Uterus (tissue), 4 donors: ENCODE data around the gene ZNF729. TPM values are rescaled to one million over a fixed set of nuclear protein-coding genes. Genes with fewer than 3 reads are reported as not detected.

Experiments used
- DNase-seq, 2 donors: peaks; one replicate each; pipeline ENCODE4 v3.0.0-alpha.2; 2019 to 2020
- H3K27ac ChIP-seq, 2 donors: fragments of 200-600 bp; sonication (generic); 1 replicate in 1 of 2; 2 replicates in 1 of 2; pipeline ENCODE4 v1.5.1; 2016 to 2018
- H3K27me3 ChIP-seq, 2 donors: fragments of 200-600 bp; sonication (generic); one replicate each; pipeline ENCODE4 v1.5.1; 2018 to 2019; ENCODE audit warnings: control low read depth in 1 of 2
- H3K36me3 ChIP-seq, 2 donors: fragments of 200-600 bp; sonication (generic); one replicate each; pipeline ENCODE4 v1.5.1; 2019; ENCODE audit warnings: control low read depth in 1 of 2
- H3K4me1 ChIP-seq, 2 donors: fragments of 200-600 bp; sonication (generic); one replicate each; pipeline ENCODE4 v1.5.1; 2018 to 2019; ENCODE audit warnings: control low read depth in 1 of 2
- H3K4me3 ChIP-seq, 2 donors: fragments of 200-600 bp; sonication (generic); 1 replicate in 1 of 2; 2 replicates in 1 of 2; pipeline ENCODE4 v1.5.1; 2018 to 2019; ENCODE audit warnings: mild to moderate bottlenecking in 1 of 2
- H3K9me3 ChIP-seq, 2 donors: fragments of 200-600 bp; sonication (generic); one replicate each; pipeline ENCODE4 v1.5.1; 2019; ENCODE audit warnings: control low read depth in 1 of 2
- CTCF ChIP-seq, 4 experiments: fragments of 200-600 bp in 2 of 4; fragments of 450-650 bp in 2 of 4; sonication (generic) in 2 of 4; IDR thresholded peaks; one replicate each; pipeline ENCODE4 v1.5.1; 2016 to 2019; ENCODE audit warnings: antibody characterized with exemption in 4 of 4, mild to moderate bottlenecking in 2 of 4, moderate library complexity in 1 of 4
- POLR2A ChIP-seq, 2 donors: fragments of 450-650 bp; IDR thresholded peaks; one replicate each; pipeline ENCODE4 v1.6.1; 2016; ENCODE audit warnings: antibody characterized with exemption in 2 of 2, mild to moderate bottlenecking in 1 of 2, moderate library complexity in 1 of 2
- intact Hi-C: fragments of 100-400 bp; cut with DNase I; formaldehyde crosslinking; loops from one replicate; pipeline ENCODE4 v1.15.1; 2023; ENCODE audit warnings: low total_unique reads
- total RNA-seq, 4 donors: library from RNA; depleted of rRNA in 3 of 4; stranded (reverse); fragments of >200 nt in 3 of 4; gene quantifications; one replicate each; pipeline versions ENCODE4 v1.1.0 to v1.2.4, GENCODE V29; 2014 to 2023
- donor health status: DM: yes; HTN: yes; CAD: no.

ZNF729 gene
- under 1 TPM in 1 of 4 donors, not detected in 3; 0.07 TPM for total RNA-seq

GRCh38 chr19:22286151-22286810, at the start of gene ZNF729:
Gene ZNF729, plus strand, starts transcription at chr19:22286441. Its CDS starts 85 bp downstream, at chr19:22286526.
- no peaks in the 10 kb centered on the region for H3K4me1 ChIP-seq
- H3K36me3 ChIP-seq = no peaks in the 10 kb centered on the region
- no peaks in the 10 kb centered on the region for H3K9me3 ChIP-seq
- no peak within 1 kb of the TSS for H3K4me3 ChIP-seq
- H3K27ac ChIP-seq = no peak within 1 kb of the TSS
- intact Hi-C loops = no loop called here
- no peak for DNase-seq
- no peak for TF ChIP-seq CTCF (IDR thresholded peaks at IDR 0.05)
- TF ChIP-seq POLR2A (IDR thresholded peaks at IDR 0.05) = no peak
- no peaks in the 10 kb centered on the region for H3K27me3 ChIP-seq

- no peak overlapping the region for H3K27ac ChIP-seq
- no peaks in the 10 kb centered on the region for H3K9me3 ChIP-seq
- H3K4me1 ChIP-seq = no peaks in the 10 kb centered on the region
- no peak for DNase-seq
- intact Hi-C loops = no loop called here
- TF ChIP-seq CTCF (IDR thresholded peaks at IDR 0.05) = no peak
- TF ChIP-seq POLR2A (IDR thresholded peaks at IDR 0.05) = no peak
- no peaks in the 10 kb centered on the region for H3K36me3 ChIP-seq
- H3K4me3 ChIP-seq = no peak overlapping the region
- no peaks in the 10 kb centered on the region for H3K27me3 ChIP-seq
These were observed 29.4 kb upstream of the ZNF729 start for GRCh38 chr19:22256856-22257255.

- TF ChIP-seq CTCF (IDR thresholded peaks at IDR 0.05) (no peak), POLR2A (IDR thresholded peaks at IDR 0.05) (no peak)
- intact Hi-C loops = no loop called here
- Histone ChIP-seq H3K27ac (no peak overlapping the region), H3K36me3 (no peaks in the 10 kb centered on the region), H3K4me3 (no peak overlapping the region), H3K27me3 (no peaks in the 10 kb centered on the region), H3K4me1 (no peaks in the 10 kb centered on the region), H3K9me3 (no peaks in the 10 kb centered on the region)
- no peak for DNase-seq
These were observed 28.9 kb upstream of the ZNF729 start for GRCh38 chr19:22257381-22257780.

- H3K9me3 ChIP-seq = no peaks in the 10 kb centered on the region
- DNase-seq = no peak
- no peaks in the 10 kb centered on the region for H3K4me1 ChIP-seq
- H3K27me3 ChIP-seq = no peaks in the 10 kb centered on the region
- H3K27ac ChIP-seq = no peak overlapping the region
- TF ChIP-seq CTCF (IDR thresholded peaks at IDR 0.05) = no peak
- no peak for TF ChIP-seq POLR2A (IDR thresholded peaks at IDR 0.05)
- H3K4me3 ChIP-seq = no peak overlapping the region
- intact Hi-C loops = no loop called here
- H3K36me3 ChIP-seq = no peaks in the 10 kb centered on the region
These were observed 28.3 kb upstream of the ZNF729 start for GRCh38 chr19:22257916-22258315.

- Histone ChIP-seq H3K27ac (no peak overlapping the region), H3K27me3 (no peaks in the 10 kb centered on the region), H3K9me3 (no peaks in the 10 kb centered on the region), H3K36me3 (no peaks in the 10 kb centered on the region), H3K4me1 (no peaks in the 10 kb centered on the region), H3K4me3 (no peak overlapping the region)
- intact Hi-C loops = no loop called here
- no peak for DNase-seq
- no peak for TF ChIP-seq POLR2A (IDR thresholded peaks at IDR 0.05)
These were observed 25.7 kb upstream of the ZNF729 start for GRCh38 chr19:22260499-22260898.

- TF ChIP-seq POLR2A (IDR thresholded peaks at IDR 0.05) = no peak
- no peak for TF ChIP-seq CTCF (IDR thresholded peaks at IDR 0.05)
- DNase-seq = no peak
- H3K9me3 ChIP-seq = no peaks in the 10 kb centered on the region
- no peak overlapping the region for H3K27ac ChIP-seq
- intact Hi-C loops = no loop called here
- H3K36me3 ChIP-seq = no peaks in the 10 kb centered on the region
- no peak overlapping the region for H3K4me3 ChIP-seq
- no peaks in the 10 kb centered on the region for H3K27me3 ChIP-seq
- no peaks in the 10 kb centered on the region for H3K4me1 ChIP-seq
These were observed 24.6 kb upstream of the ZNF729 start for GRCh38 chr19:22261596-22261995.
